Measurements from ENCODE around the gene MCTP1. TPM values are rescaled to one million over a fixed set of nuclear protein-coding genes. Genes with fewer than 3 reads are reported as not detected.

Gene MCTP1
- total and polyA plus RNA-seq, 10 of the 15 experiments (the other 5 are each of a cell fraction or from before 2014, with no cell fraction given): 12.6 to 45.9 (median 18.8) TPM

DNA sequence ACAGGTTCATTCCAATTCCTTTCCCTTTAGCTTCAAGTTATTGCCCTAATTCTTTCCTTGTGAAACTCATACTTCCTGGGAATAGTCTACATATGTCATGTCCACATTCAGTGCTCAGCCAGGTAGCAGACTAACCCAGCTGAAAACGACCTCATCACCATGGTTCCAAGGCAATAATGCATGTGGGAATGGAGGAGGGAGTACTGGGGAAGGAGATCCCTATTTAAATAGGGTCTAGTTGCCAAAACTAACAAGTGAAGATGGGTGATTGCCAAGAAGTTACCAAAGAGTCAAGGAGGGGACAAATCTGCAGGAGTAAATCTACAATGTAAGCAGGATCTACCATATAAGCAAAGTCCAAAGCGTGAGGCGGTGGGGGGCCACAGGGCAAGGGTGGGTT lies 47.3 kb upstream of the MCTP1 start:
- no peak for FAIRE-seq
- CTCF ChIA-PET: no interaction called here

DNA sequence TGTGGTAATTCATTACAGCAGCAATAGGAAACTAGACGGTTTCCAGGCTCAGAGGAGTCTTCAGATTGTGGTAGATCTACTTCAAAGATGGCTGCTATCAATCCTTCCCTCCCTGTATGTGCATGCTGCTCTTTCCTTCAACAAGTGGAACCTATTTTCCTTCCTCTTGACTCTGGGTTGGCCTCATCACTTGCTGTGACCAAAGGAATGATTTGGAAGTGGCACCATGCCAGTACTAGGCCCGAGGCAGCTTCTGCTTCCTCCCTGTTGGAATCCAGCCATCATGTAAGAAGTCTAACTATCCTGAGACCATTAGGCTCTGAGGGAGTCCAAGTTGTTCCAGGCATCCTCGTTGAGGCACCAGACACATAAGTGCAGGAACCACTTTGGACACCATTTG lies 46.5 kb upstream of the MCTP1 start:
- no peaks in the 10 kb centered on the region for H3K79me2 ChIP-seq (ENCODE audit: control insufficient read depth, insufficient read depth, low read length)
- H3K4me2 ChIP-seq (ENCODE audit: control insufficient read depth, insufficient read depth): no peak overlapping the region
- FAIRE-seq: no peak
- BruUV-seq (replicated peaks): no TSS peak
- POLR2A ChIA-PET: no interaction called here
- H3K9me3 ChIP-seq (replicated peaks; ENCODE audit: control insufficient read depth, insufficient read depth, low read length): no peaks in the 10 kb centered on the region
- in situ Hi-C loops (cut with MboI) (no loop called here), intact Hi-C loops (cut with micrococcal nuclease; ENCODE audit: unreplicated experiment) (no loop called here)
- no peaks in the 10 kb centered on the region for H4K20me1 ChIP-seq (ENCODE audit: control insufficient read depth, insufficient read depth)
- no peaks in the 10 kb centered on the region for H3K4me1 ChIP-seq (ENCODE audit: control insufficient read depth, insufficient read depth, low read length)
- WGBS (ENCODE audit: insufficient coverage, insufficient replicate concordance, low lambda C conversion rate, missing lambda C conversion rate): 3% methylated on average over 3 of the region's 3 CpGs
- no peaks in the 10 kb centered on the region for H3K27me3 ChIP-seq (replicated peaks in 1 of 2; ENCODE audit: control insufficient read depth in 2 of 2, insufficient read depth in 2 of 2, low read length in 1 of 2)
- H3K4me3 ChIP-seq: no peak overlapping the region
- ATAC-seq: no peak
- no peak overlapping the region for H3K27ac ChIP-seq (ENCODE audit: control insufficient read depth, insufficient read depth)
- CTCF ChIA-PET: no interaction called here
- H3K9ac ChIP-seq (ENCODE audit: control insufficient read depth, insufficient read depth, low read length): no peak overlapping the region
- no peak for DNase-seq (ENCODE audit: low read depth, low spot score)
- RAD21 ChIA-PET (ENCODE audit: unreplicated experiment): no interaction called here
- H2AFZ ChIP-seq (ENCODE audit: control insufficient read depth, low read depth, low read length): no peak overlapping the region
- TF ChIP-seq NRF1 (conservative IDR thresholded peaks at IDR 0.05; ENCODE audit: low read depth, low read length): no peak
- TF ChIP-seq MEF2A (IDR thresholded peaks at IDR 0.05; ENCODE audit: insufficient read depth, low read depth, low read length): no peak
- no peak for TF ChIP-seq SMARCA5 (IDR thresholded peaks at IDR 0.05)
- TF ChIP-seq RBBP5 (conservative IDR thresholded peaks at IDR 0.05): no peak
- TF ChIP-seq ZNF207 (IDR thresholded peaks at IDR 0.05; ENCODE audit: borderline replicate concordance): no peak
- no peak for TF ChIP-seq NFYB (IDR thresholded peaks at IDR 0.05; ENCODE audit: insufficient read depth, low read depth, low read length)
- TF ChIP-seq FOXK2 (IDR thresholded peaks at IDR 0.05): no peak
- TF ChIP-seq STAT3 (IDR thresholded peaks at IDR 0.05; ENCODE audit: low read depth, low read length): no peak
- TF ChIP-seq, protein P1, sequence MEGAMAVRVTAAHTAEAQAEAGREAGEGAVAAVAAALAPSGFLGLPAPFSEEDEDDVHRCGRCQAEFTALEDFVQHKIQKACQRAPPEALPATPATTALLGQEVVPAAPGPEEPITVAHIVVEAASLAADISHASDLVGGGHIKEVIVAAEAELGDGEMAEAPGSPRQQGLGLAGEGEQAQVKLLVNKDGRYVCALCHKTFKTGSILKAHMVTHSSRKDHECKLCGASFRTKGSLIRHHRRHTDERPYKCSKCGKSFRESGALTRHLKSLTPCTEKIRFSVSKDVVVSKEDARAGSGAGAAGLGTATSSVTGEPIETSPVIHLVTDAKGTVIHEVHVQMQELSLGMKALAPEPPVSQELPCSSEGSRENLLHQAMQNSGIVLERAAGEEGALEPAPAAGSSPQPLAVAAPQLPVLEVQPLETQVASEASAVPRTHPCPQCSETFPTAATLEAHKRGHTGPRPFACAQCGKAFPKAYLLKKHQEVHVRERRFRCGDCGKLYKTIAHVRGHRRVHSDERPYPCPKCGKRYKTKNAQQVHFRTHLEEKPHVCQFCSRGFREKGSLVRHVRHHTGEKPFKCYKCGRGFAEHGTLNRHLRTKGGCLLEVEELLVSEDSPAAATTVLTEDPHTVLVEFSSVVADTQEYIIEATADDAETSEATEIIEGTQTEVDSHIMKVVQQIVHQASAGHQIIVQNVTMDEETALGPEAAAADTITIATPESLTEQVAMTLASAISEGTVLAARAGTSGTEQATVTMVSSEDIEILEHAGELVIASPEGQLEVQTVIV (IDR thresholded peaks at IDR 0.05; ENCODE audit: borderline replicate concordance, partially characterized antibody): no peak
- no peak for TF ChIP-seq HDGF (IDR thresholded peaks at IDR 0.05)
- no peak for TF ChIP-seq LARP7 (IDR thresholded peaks at IDR 0.05)
- TF ChIP-seq ZNF274 (IDR thresholded peaks at IDR 0.05; ENCODE audit: insufficient read depth, insufficient read length): no peak
- SMC1A ChIA-PET (ENCODE audit: uncharacterized antibody, unreplicated experiment): no interaction called here
- H3K36me3 ChIP-seq (ENCODE audit: control insufficient read depth in 2 of 2, insufficient read depth in 2 of 2, low read length in 1 of 2): no peaks in the 10 kb centered on the region

More for the DNA sequence above, 47.3 kb upstream of the MCTP1 start:
- Histone ChIP-seq H4K20me1 (ENCODE audit: control insufficient read depth, insufficient read depth) (no peaks in the 10 kb centered on the region), H3K4me2 (ENCODE audit: control insufficient read depth, insufficient read depth) (no peak overlapping the region), H3K4me3 (no peak overlapping the region), H3K9me3 (replicated peaks; ENCODE audit: control insufficient read depth, insufficient read depth, low read length) (no peaks in the 10 kb centered on the region), H3K4me1 (ENCODE audit: control insufficient read depth, insufficient read depth, low read length) (no peaks in the 10 kb centered on the region), H3K79me2 (ENCODE audit: control insufficient read depth, insufficient read depth, low read length) (no peaks in the 10 kb centered on the region), H3K27me3 (replicated peaks in 1 of 2; ENCODE audit: control insufficient read depth in 2 of 2, insufficient read depth in 2 of 2, low read length in 1 of 2) (no peaks in the 10 kb centered on the region), H3K36me3 (ENCODE audit: control insufficient read depth in 2 of 2, insufficient read depth in 2 of 2, low read length in 1 of 2) (no peaks in the 10 kb centered on the region), H3K9ac (ENCODE audit: control insufficient read depth, insufficient read depth, low read length) (no peak overlapping the region), H2AFZ (ENCODE audit: control insufficient read depth, low read depth, low read length) (no peak overlapping the region), H3K27ac (ENCODE audit: control insufficient read depth, insufficient read depth) (no peak overlapping the region)
- ATAC-seq (no peak), DNase-seq (ENCODE audit: low read depth, low spot score) (no peak)
- ChIA-PET SMC1A (ENCODE audit: uncharacterized antibody, unreplicated experiment) (no interaction called here), POLR2A (no interaction called here), RAD21 (ENCODE audit: unreplicated experiment) (no interaction called here)
- in situ Hi-C loops (cut with MboI) (no loop called here), intact Hi-C loops (cut with micrococcal nuclease; ENCODE audit: unreplicated experiment) (no loop called here)
- TF ChIP-seq SMAD5 (IDR thresholded peaks at IDR 0.05; ENCODE audit: low read depth) (no peak), CHD1 (IDR thresholded peaks at IDR 0.05; ENCODE audit: low read depth, low read length) (no peak), IRF4 (IDR thresholded peaks at IDR 0.05; ENCODE audit: low read depth, low read length) (no peak)
- TF ChIP-seq, protein P2, sequence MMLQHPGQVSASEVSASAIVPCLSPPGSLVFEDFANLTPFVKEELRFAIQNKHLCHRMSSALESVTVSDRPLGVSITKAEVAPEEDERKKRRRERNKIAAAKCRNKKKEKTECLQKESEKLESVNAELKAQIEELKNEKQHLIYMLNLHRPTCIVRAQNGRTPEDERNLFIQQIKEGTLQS (IDR thresholded peaks at IDR 0.05; ENCODE audit: borderline replicate concordance, extremely low read depth, low read depth, low read length): no peak
- TF ChIP-seq, protein P3, sequence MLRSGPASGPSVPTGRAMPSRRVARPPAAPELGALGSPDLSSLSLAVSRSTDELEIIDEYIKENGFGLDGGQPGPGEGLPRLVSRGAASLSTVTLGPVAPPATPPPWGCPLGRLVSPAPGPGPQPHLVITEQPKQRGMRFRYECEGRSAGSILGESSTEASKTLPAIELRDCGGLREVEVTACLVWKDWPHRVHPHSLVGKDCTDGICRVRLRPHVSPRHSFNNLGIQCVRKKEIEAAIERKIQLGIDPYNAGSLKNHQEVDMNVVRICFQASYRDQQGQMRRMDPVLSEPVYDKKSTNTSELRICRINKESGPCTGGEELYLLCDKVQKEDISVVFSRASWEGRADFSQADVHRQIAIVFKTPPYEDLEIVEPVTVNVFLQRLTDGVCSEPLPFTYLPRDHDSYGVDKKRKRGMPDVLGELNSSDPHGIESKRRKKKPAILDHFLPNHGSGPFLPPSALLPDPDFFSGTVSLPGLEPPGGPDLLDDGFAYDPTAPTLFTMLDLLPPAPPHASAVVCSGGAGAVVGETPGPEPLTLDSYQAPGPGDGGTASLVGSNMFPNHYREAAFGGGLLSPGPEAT (IDR thresholded peaks at IDR 0.05; ENCODE audit: low read depth): no peak
- WGBS (ENCODE audit: insufficient coverage, insufficient replicate concordance, low lambda C conversion rate, missing lambda C conversion rate): 57% methylated on average over 3 of the region's 3 CpGs
- no TSS peak for BruUV-seq (replicated peaks)

Measured in GM12878 (cell line).